Urothelium cell line (cell line): ENCODE data around the gene USH2A.

Experiments
- DNase-seq: peaks from one replicate; pipeline ENCODE4 v3.0.0; 2011; ENCODE audit warnings: low spot score, mixed read lengths
- FAIRE-seq: peaks from 2 replicates; lab custom pipeline; 2011; peaks lifted over from hg19 to GRCh38; lab: Jason Lieb, UNC

USH2A gene

DNA sequence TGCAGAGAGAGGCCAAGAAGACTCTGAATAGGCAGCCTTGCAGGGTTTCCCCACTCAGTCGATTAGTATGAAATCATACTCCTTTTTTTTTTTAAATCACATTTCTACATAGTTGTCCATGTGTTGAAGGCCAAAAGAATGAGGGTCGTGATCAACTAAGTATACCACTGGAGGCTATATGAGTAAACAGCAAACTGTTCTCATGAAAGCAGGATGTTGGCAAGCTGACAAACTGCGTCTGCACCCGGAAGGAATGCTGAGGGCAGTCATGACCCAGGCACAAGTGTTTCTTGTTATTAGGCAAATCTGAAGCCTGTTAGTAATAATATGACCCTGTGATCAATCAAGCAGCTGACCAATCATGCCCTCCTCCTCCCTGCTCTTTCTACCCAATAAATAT, 213.2 kb downstream of the USH2A start:
- FAIRE-seq (no peak), DNase-seq (no peak)

DNA sequence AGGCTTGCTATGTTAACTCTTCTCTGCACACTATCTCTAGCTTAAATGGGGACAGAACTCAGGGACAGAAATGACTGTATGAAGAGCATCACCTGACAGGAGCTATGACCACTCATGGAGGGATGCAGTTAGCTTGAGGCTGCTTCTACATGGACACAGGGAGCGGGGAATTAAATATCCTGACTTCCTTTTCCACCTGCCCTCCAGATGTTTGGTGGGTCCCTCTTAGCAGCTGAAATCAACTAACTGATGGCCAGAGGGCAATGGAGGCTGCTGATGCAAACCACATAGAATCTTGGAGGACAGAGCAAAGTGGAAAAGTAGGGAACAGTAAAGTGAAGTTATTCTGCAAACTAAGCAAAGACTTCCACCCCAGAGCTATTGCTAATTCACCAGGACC, 214.1 kb downstream of the USH2A start:
- no peak for DNase-seq
- FAIRE-seq = no peak

DNA sequence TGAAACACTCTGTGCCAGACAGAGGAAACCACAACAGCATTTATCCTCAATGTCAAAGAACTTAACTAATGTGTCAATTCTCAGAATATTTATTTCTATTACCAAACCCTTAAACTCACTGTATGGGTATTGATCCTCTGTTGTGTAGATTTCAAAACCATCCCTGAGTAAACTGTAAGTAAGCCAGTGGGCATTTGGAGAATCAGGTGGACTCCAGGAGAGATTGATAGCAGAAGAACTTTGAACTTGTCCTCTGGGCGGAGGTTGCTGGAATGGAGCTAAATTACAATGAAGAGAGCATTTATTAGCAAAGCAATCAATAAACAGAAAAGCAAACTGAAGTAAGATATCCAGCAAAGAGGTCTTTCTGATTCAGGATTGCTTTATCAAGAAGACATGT, 216.1 kb downstream of the USH2A start:
- FAIRE-seq (no peak), DNase-seq (no peak)

DNA sequence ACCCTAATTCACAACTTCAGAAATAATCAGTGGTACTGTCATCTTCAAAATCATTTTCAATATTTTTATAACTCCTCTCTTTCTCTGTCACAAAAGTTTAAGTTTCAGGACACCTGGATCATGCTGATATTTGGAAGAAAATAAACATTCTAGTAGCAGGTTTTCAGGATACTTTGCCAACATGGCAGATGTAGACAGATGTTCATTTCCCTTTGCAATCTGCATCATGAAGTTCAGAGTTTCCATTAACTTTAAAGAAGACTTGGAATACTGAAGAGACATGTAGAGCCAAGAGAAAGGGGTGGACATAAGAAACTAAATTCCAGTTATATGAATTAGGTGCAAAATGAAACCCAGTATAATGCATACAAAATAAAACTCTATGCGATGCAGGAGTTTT, 218.1 kb downstream of the USH2A start:
- FAIRE-seq (no peak), DNase-seq (no peak)

DNA sequence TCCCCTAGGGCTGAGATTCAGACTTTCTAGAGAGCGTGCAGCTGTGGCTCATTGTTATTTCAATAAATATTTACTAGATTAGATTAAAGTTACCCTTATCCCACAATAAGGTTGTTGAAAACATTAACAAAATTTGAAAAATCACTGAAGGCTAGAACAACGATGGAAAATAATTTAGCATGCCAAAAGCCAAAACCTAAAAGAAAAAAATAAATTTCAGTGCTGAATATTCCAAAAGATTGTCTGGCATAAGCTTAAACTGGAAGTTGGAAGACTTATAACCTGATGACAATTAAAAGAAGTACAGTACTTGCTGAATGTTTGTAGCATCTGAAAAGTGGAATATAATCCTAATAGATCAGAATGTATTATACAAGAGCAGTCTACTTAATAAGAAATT, 221.3 kb downstream of the USH2A start:
- DNase-seq (no peak), FAIRE-seq (no peak)

DNA sequence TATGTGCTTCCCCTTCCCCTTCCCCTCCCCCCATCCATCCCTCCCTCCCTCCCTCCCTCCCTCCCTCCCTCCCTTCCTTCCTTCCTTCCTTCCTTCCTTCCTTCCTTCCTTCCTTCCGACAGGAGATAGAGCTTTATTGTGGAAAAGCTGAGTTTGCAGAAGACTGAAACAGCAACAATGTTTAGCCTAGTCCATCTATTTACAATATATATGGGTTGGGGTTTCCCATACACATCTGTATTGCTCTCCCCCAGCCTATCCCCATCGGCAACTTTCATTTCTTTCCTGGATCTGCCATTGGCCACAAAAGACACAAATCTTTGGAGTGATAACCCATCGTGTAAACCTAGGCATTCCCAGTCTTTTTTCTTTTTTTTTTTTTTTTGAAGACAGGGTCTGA, 222.3 kb downstream of the USH2A start:
- DNase-seq (no peak), FAIRE-seq (no peak)

DNA sequence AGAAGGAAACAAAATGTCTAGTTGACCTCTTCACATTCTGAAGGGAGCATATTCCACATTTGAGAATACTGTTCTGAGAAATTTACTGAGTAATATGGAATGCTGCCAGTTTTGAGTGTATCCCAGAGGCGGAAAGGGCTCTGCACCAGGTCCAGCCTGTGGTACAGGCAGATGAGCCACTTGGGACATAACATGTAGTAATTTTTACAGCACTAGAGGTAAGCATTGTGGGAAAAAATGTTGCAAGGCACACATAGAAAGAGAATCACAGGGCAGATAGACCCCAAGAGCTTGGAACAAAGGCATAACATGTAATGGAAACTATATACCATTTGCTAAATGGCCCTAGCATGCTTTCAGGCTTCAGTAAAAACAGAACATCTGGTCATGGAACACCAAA, 228.5 kb downstream of the USH2A start:
- no peak for DNase-seq
- FAIRE-seq = no peak

DNA sequence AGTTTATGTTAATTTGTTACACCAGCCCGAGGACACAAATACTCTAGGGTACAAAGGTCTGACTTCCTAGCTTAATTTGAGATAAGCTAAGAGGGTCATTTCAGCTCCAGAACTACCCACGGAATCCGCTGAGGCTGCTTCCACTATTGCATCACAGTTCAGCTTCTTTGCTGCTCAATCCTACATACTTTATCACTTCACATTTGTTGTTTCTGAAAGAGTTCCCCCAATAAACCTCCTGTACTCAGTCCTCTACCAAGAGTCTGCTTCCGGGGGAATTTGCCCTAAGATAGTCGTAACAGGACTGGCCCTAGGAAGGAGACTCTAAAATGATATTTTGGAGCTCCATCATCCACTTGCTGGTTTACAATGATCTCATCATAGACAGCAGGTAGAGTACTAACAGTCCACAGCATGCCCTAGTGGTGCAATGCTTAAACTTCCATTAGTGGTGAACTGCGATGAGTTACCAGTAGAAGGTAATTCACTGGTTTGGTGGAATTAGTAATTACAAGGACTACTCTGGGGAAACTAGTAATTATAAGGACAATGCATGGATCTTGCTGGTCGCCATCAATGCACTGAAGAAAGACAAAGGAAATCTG, 229.3 kb downstream of the USH2A start:
- DNase-seq (no peak), FAIRE-seq (no peak)

DNA sequence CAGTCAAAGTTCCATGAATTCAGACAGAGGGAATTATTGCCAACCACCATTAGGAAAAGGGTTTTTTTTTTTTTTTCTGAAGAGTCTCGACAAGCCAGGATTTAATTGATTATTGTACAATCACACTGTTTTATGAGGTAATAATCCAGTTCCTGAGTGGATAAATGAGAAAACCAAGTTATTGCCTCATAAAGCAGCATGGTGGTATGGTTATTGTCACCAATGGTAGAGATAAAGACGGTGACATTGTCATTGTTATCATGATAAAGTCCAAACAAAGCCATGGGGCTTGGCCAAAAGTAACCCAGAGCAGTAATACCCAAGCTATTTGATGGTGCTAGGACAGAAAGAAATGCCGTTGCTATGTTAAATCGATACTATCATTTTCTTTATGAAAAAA, 232.8 kb downstream of the USH2A start:
- FAIRE-seq = no peak
- no peak for DNase-seq

DNA sequence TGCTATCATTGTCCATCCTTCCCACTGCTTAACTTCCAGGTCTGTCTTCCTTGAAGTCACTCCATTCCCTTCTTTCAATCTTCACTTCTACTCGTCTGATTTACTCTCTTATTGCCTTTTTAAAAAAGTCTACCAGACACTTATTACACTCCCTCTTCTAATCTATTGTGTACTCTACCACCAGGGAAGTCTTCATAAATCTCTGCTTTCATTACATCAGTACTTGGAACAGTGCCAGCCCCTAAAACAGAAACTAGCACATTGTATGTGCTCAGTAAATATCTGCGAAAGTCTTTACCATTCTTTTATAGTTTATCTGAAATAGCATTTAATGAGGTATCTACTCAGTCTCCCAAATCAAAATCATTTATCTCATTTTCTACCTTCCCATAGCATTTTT, 236.4 kb downstream of the USH2A start:
- DNase-seq = peak; percentile 12
- FAIRE-seq = no peak

DNA sequence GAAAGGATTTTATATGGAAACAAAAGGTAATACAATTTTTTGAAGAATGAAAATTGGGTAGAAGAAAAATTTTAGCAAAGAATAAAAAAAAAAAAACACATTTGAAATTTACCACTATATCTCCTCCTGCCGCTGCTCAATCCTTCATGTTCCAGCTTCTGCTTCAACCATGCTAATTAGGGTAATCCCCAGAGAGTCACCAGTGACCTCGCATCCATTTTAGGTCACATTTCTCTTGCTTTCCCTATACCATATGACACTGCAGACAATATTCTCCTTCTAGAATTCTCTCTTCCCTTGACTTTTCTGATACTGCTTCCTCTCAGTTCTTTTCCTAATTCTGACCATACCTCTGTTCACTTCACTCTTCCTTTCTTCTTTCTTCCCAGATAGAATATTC, 237.1 kb downstream of the USH2A start:
- no peak for DNase-seq

DNA sequence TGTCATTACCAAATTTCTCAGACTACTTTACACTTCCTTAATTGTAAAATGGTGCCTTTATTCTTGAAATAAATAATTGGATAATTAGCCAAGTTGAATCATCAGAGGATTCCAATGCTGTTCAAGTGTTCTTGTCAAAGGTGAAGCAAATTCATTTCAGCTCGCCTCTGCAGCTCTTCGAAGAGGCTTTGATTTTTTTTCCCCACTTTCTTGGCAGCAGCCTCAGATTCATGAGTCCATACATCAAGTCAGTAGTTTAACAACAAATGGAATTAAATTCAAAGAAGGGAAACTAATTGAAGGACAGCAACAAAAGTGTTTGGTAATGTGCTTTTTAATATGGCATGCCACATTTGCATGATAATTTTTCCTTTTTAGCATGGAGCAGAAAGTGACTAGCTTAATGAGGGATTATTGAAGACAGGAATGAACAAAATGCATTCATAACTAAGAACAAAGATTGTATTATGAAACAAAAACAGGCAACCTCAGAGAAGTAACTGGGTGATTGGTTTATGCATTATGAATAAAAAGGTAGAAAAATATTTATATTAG, 239.0 kb downstream of the USH2A start:
- no peak for DNase-seq
- FAIRE-seq = no peak

More for the DNA sequence above, 237.1 kb downstream of the USH2A start:
- no peak for FAIRE-seq

DNA sequence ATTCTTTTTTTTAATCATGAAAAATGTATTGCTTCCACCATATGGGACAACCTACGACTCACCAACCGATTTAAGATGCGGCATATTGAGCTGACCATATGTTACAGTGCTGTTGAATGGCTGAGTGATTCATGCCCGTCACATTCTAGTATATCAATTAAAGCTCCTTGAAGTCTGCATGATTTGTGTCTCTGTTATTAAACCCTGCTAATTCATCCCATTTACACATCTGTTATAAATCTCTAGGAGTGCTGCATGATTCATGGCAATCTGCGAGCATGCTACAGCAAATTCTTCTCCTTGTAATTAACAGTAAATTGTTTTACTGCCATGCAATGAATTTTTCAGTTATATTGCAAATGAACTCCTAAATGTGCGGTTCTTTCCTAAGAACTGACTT, 239.8 kb downstream of the USH2A start:
- FAIRE-seq (no peak), DNase-seq (no peak)

DNA sequence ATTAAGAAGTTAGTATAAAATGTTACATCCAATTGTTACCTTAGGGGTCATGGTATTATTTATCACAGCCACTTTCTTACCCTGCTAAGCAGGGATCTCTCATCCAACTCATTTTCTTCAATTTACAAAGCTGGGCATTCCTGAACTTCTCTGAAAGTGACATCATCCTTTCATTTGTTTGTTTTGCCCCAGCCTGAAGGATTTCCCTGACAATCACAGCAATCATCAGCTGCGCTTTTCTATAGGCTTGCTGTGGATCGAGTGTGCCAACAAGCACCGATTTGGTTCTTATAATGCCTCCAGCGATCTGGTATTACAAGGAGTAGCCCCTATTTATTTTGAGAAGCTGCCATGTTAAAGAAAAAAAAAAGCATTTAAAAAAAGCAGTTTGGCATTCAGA, 240.2 kb downstream of the USH2A start:
- DNase-seq (peak; percentile 13), FAIRE-seq (no peak)

DNA sequence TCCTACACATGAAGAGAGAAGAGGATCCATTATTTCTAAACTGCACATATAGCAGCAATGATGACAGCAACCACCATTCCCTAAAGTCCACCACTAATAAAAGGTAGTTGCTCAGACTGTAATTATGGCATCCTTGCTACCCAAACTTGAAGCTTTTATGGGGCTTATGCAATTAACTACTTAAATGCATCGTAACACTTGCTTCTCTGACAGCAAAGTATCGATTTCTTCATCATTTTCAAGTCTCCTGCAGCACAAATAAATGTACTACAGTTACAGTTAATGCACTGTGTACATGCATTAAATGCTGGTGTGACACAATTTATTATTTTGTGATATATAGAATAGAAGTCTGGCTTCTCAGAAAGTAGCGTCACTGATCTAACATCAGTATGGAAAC, 241.7 kb downstream of the USH2A start:
- DNase-seq (no peak), FAIRE-seq (no peak)

DNA sequence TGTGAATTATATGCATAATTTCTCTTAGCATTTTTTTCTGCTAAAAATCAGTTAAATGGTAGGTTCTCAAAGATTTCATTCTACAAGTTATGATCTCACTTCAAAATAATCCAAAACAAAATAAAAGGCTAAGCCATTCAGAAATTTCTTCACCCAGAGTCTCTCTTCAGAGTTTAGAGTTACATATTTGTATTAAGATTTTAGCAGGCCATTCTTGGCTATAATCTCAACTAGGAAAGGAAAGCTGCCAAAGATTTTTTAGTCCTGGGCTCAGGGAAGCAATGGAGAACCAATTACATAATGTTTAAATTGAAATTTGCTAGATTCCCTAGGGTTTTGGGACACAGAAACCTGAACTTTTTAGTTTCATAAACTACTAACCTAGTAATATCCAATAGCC, 245.0 kb downstream of the USH2A start:
- DNase-seq = no peak
- FAIRE-seq = no peak

DNA sequence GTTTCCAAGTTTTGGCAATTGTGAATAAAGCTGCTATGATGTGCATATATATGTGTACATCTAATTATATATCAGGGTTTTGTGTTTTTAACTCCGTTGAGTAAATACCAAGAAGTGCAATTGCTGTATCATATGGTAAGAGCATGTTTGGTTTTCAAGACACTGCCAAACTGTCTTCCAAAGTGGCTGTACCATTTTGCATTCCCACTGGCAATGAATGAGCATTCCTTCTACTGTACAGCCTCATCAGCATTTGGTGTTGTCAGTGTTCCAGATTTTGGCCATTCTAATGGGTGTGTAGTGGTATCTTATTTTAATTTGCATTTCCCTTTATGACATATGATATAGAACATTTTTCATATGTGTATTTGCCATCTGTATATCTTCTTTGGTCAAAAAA, 246.3 kb downstream of the USH2A start:
- FAIRE-seq (no peak), DNase-seq (no peak)

DNA sequence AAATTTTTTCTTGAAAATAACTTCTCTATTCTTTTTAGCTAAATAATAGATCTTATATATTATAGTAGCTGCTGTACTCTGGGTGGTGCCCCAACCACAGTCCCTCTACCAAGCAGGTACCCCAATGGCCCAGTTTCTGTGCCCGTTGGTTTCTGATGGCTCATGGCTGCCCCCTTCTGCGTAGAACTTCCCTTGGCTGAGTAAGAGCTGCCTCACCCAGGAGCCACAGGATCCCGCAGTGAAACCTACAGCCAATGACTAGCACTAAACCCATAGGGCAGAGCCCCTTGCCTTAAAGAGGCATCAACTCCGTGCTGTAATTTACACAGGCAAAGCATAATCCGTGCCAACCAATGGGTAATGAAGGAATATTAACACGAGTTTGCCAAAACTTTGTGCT, 247.5 kb downstream of the USH2A start:
- DNase-seq = no peak
- no peak for FAIRE-seq

DNA sequence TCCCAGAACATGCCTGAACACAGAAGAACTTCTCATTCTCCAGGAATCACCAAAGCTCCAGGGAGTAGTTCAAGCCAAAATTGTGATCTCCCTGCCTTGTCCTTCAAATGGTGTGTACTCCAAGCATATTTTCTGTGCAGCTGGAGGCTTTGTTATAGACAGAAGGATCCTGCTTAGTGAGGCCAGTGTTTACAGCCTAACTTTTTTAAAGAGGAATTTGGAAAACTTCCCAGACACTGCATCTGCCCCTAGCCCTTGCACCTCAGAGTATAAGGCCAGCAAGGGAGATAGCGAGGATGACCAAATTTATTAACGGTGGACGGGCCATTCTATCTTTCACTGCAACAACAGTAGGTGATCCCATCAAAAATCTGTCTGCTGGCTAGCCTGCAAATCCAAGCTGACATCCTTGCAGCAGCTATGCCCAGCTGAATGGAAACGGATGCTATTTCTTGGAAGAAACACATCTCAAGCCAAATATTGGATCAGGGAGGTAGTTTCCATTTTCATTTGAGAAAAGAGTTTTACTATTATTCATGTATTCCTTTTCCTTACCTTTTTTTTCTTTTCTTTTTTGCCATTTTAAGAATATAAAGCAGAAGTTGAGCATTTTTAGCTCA, 249.8 kb downstream of the USH2A start:
- DNase-seq = no peak
- FAIRE-seq = no peak

DNA sequence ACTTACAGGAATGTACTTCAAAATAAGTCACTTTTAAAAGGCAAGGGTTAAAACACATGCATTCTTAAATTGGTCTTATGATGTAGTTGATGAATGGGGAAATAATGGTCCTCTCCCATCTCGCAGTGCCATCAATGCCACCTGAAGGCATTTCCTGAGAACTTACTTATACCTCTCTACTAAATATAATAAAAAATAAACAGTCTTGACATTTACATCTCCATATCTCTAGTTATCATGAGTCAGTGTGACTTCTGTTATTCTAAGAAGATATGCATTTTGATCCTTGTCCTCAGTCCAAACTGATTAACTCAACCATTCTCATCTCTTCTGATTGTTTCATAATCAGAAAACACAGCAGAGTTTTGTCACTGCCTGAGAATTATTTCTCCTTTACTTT, 253.9 kb downstream of the USH2A start:
- no peak for FAIRE-seq
- DNase-seq = no peak

DNA sequence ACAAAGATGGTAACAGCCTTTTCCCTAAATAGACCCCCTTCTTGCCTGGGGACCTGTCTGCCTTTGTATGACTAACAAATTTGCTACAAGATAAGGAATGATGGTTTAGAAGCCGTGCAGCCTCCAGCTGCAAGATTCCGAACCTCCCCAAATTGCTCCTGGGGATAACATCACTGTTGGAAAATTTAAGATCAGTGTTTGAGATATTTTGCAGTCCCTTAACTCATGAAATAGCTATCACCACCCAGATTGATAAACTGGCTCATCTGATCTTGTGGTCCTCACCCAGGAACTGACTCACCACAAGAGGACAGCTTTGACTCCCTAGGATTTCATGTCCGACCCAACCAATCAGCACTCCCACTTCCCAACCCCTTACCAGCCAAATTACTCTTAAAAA, 254.7 kb downstream of the USH2A start:
- no peak for FAIRE-seq
- DNase-seq = no peak

DNA sequence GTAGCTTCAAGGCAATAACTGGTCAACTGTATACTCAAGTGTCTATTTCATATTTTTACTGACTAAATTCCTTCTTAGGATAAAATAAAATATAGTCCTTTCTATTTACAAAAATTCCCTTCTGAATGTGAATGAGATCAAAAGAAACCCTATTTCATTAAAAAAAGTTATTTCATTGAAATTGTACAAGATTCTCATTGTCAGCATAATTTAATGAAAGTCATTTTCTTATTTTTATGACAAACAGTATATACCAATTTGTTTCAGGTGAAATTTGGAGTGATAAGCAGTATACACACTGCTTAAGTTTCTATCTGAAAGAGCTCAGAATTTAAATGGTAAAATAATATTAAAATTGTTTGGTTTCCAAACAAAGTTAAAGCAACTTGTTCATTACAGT, 269.2 kb downstream of the USH2A start:
- no peak for FAIRE-seq
- no peak for DNase-seq

DNA sequence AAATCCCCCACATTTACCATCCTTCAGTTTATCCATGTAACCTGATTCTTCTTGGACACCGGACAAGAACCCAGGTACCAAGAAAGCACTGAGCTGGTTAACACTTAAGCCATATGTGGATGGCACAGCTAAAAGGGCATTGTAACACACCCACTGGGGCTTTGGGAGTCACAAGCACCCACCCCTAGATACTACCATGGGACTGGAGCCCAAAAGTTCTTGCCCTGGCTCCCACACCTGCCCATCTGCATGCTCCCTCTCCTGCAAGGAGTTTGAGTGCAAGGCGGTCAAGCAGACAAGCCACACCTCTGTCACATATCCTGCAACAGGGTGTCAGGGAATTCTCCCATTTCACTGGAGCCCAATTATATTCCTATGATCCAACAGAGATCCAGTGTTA, 270.1 kb downstream of the USH2A start:
- FAIRE-seq (no peak), DNase-seq (no peak)
